Karpas-422 (cell line): ENCODE results near the gene ETV3L. TPM values are rescaled to one million over a fixed set of nuclear protein-coding genes. Genes with fewer than 3 reads are reported as not detected.

ENCODE experiments used
- DNase-seq: peaks from one replicate; pipeline ENCODE4 v3.0.0-alpha.2; 2015
- H2AFZ ChIP-seq: fragments of 200-600 bp; sonication (generic); 2 replicates; pipeline ENCODE4 v1.6.1; 2014; ENCODE audit warnings: antibody characterized with exemption, low read length, mixed read lengths
- H3K27ac ChIP-seq: fragments of 200-600 bp; sonication (generic); 2 replicates; pipeline ENCODE4 v1.5.1; 2014; ENCODE audit warnings: mild to moderate bottlenecking, low read length, moderate library complexity
- H3K27me3 ChIP-seq: fragments of 200-600 bp; sonication (generic); 2 replicates; pipeline ENCODE4 v1.6.1; 2014; ENCODE audit warnings: low read length, mixed read lengths
- H3K36me3 ChIP-seq: fragments of 200-600 bp; sonication (generic); 2 replicates; pipeline ENCODE4 v1.6.1; 2014; ENCODE audit warnings: low read length, mixed read lengths; ENCODE audit not compliant: insufficient read depth
- H3K4me1 ChIP-seq: fragments of 200-600 bp; sonication (generic); 2 replicates; pipeline ENCODE4 v1.6.1; 2014; ENCODE audit warnings: mild to moderate bottlenecking, low read length, mixed read lengths
- H3K4me2 ChIP-seq: fragments of 200-600 bp; sonication (generic); 2 replicates; pipeline ENCODE4 v1.6.1; 2014; ENCODE audit warnings: low read length, low read depth, mild to moderate bottlenecking; ENCODE audit not compliant: poor library complexity, severe bottlenecking
- H3K4me3 ChIP-seq: fragments of 200-600 bp; sonication (generic); 2 replicates; pipeline ENCODE4 v1.5.1; 2014; ENCODE audit warnings: mild to moderate bottlenecking, antibody characterized with exemption, low read length, mixed read lengths
- H3K79me2 ChIP-seq: fragments of 200-600 bp; sonication (generic); 2 replicates; pipeline ENCODE4 v1.6.1; 2014; ENCODE audit warnings: mild to moderate bottlenecking, low read length, mixed read lengths
- H3K9ac ChIP-seq: fragments of 200-600 bp; sonication (generic); 2 replicates; pipeline ENCODE4 v1.6.0; 2014; ENCODE audit warnings: low read length
- H3K9me2 ChIP-seq: fragments of 200-600 bp; sonication (generic), shearing (Covaris generic); replicated peaks from 2 replicates; pipeline ENCODE4 v1.6.0; 2014; ENCODE audit warnings: mild to moderate bottlenecking, low read length, moderate library complexity; ENCODE audit not compliant: insufficient read depth
- H3K9me3 ChIP-seq: fragments of 300-700, 200-600 bp; sonication (generic); 2 replicates; pipeline ENCODE4 v1.6.1; 2014; ENCODE audit warnings: low read length, mixed read lengths
- H4K20me1 ChIP-seq: fragments of 200-600 bp; sonication (generic); 2 replicates; pipeline ENCODE4 v1.6.1; 2014; ENCODE audit warnings: mild to moderate bottlenecking, antibody characterized with exemption, low read length, low read depth; ENCODE audit not compliant: insufficient read depth
- total RNA-seq: library from RNA; depleted of rRNA; stranded (reverse); fragments of >200 nt; shearing (Covaris generic); gene quantifications from 2 replicates; pipeline ENCODE4 v1.2.3, GENCODE V29; 2014; ENCODE audit warnings: low replicate concordance; rRNA removed

The ETV3L gene
- not detected in 2 replicates for total RNA-seq

- Histone ChIP-seq H3K36me3 (no peaks in the 10 kb centered on the region), H3K4me2 (no peak within 1 kb of the TSS), H2AFZ (no peak within 1 kb of the TSS), H3K4me1 (no peaks in the 10 kb centered on the region), H3K4me3 (no peak within 1 kb of the TSS), H3K9me3 (no peaks in the 10 kb centered on the region), H3K27ac (no peak within 1 kb of the TSS), H3K9ac (no peak within 1 kb of the TSS), H3K79me2 (no peaks in the 10 kb centered on the region), H4K20me1 (no peaks in the 10 kb centered on the region), H3K9me2 (no peaks in the 10 kb centered on the region), H3K27me3 (no peaks in the 10 kb centered on the region)
- no peak for DNase-seq
Observed at GRCh38 chr1:157099633-157100009, at the start of gene ETV3L. ETV3L (minus strand) TSS chr1:157099808; CDS start chr1:157099523, 285 bp downstream.

GRCh38 chr1:157147906-157148700, 48.5 kb upstream of the ETV3L start:
- Histone ChIP-seq H3K4me1 (peaks cover 7% of the 10 kb centered on the region), H3K9me2 (no peaks in the 10 kb centered on the region), H3K36me3 (no peaks in the 10 kb centered on the region), H4K20me1 (no peaks in the 10 kb centered on the region), H3K9ac (no peak overlapping the region), H3K4me2 (no peak overlapping the region), H3K9me3 (no peaks in the 10 kb centered on the region), H3K4me3 (no peak overlapping the region), H3K79me2 (no peaks in the 10 kb centered on the region), H3K27ac (no peak overlapping the region), H3K27me3 (no peaks in the 10 kb centered on the region), H2AFZ (peak overlapping the region; percentile 92)
- no peak for DNase-seq

GRCh38 chr1:157147037-157147436, 47.4 kb upstream of the ETV3L start:
- no peak overlapping the region for H2AFZ ChIP-seq
- H3K27ac ChIP-seq = no peak overlapping the region
- H3K4me3 ChIP-seq = no peak overlapping the region
- DNase-seq = no peak
- H3K27me3 ChIP-seq = no peaks in the 10 kb centered on the region
- H3K9ac ChIP-seq = no peak overlapping the region
- H4K20me1 ChIP-seq = no peaks in the 10 kb centered on the region
- H3K36me3 ChIP-seq = no peaks in the 10 kb centered on the region
- H3K79me2 ChIP-seq = no peaks in the 10 kb centered on the region
- no peaks in the 10 kb centered on the region for H3K9me3 ChIP-seq
- no peaks in the 10 kb centered on the region for H3K9me2 ChIP-seq
- H3K4me2 ChIP-seq = no peak overlapping the region
- H3K4me1 ChIP-seq = peaks cover 7% of the 10 kb centered on the region

GRCh38 chr1:157146244-157146643, 46.6 kb upstream of the ETV3L start:
- DNase-seq = no peak
- Histone ChIP-seq H3K79me2 (no peaks in the 10 kb centered on the region), H3K9ac (no peak overlapping the region), H3K27me3 (no peaks in the 10 kb centered on the region), H3K27ac (no peak overlapping the region), H3K9me3 (no peaks in the 10 kb centered on the region), H3K36me3 (no peaks in the 10 kb centered on the region), H4K20me1 (no peaks in the 10 kb centered on the region), H3K4me2 (no peak overlapping the region), H3K9me2 (no peaks in the 10 kb centered on the region), H3K4me3 (no peak overlapping the region), H3K4me1 (peaks cover 7% of the 10 kb centered on the region), H2AFZ (no peak overlapping the region)

GRCh38 chr1:157145076-157145475, 45.5 kb upstream of the ETV3L start:
- no peaks in the 10 kb centered on the region for H3K79me2 ChIP-seq
- H3K4me1 ChIP-seq = peaks cover 7% of the 10 kb centered on the region
- H3K9ac ChIP-seq = no peak overlapping the region
- no peaks in the 10 kb centered on the region for H4K20me1 ChIP-seq
- H3K9me2 ChIP-seq = no peaks in the 10 kb centered on the region
- DNase-seq = no peak
- no peaks in the 10 kb centered on the region for H3K9me3 ChIP-seq
- no peak overlapping the region for H3K27ac ChIP-seq
- no peak overlapping the region for H3K4me2 ChIP-seq
- H3K27me3 ChIP-seq = no peaks in the 10 kb centered on the region
- H3K36me3 ChIP-seq = no peaks in the 10 kb centered on the region
- H3K4me3 ChIP-seq = no peak overlapping the region
- H2AFZ ChIP-seq = no peak overlapping the region

- no peak overlapping the region for H3K4me3 ChIP-seq
Observed at GRCh38 chr1:157144509-157144908, 44.9 kb upstream of the ETV3L start.

GRCh38 chr1:157142765-157143423, 43.3 kb upstream of the ETV3L start:
- Histone ChIP-seq H3K4me3 (no peak overlapping the region), H2AFZ (no peak overlapping the region), H3K27ac (no peak overlapping the region), H4K20me1 (no peaks in the 10 kb centered on the region), H3K79me2 (no peaks in the 10 kb centered on the region), H3K9me3 (no peaks in the 10 kb centered on the region), H3K9ac (no peak overlapping the region), H3K36me3 (no peaks in the 10 kb centered on the region), H3K4me1 (peaks cover 8% of the 10 kb centered on the region), H3K9me2 (no peaks in the 10 kb centered on the region), H3K4me2 (no peak overlapping the region), H3K27me3 (no peaks in the 10 kb centered on the region)
- DNase-seq = no peak

More at GRCh38 chr1:157144509-157144908, 44.9 kb upstream of the ETV3L start:
- Histone ChIP-seq H3K27me3 (no peaks in the 10 kb centered on the region), H3K79me2 (no peaks in the 10 kb centered on the region), H3K4me2 (no peak overlapping the region), H3K9me3 (no peaks in the 10 kb centered on the region), H3K9ac (no peak overlapping the region), H3K36me3 (no peaks in the 10 kb centered on the region), H4K20me1 (no peaks in the 10 kb centered on the region), H3K9me2 (no peaks in the 10 kb centered on the region), H3K27ac (no peak overlapping the region), H2AFZ (no peak overlapping the region), H3K4me1 (peaks cover 7% of the 10 kb centered on the region)
- DNase-seq = no peak

- Histone ChIP-seq H3K9me2 (no peaks in the 10 kb centered on the region), H3K27ac (no peak overlapping the region), H3K27me3 (no peaks in the 10 kb centered on the region), H3K9me3 (no peaks in the 10 kb centered on the region), H2AFZ (no peak overlapping the region), H3K36me3 (no peaks in the 10 kb centered on the region), H4K20me1 (peaks cover under 1% of the 10 kb centered on the region; the same call in 1 of the 2 replicates), H3K9ac (no peak overlapping the region), H3K4me2 (no peak overlapping the region), H3K4me1 (peaks cover 8% of the 10 kb centered on the region), H3K79me2 (peaks cover 6% of the 10 kb centered on the region), H3K4me3 (no peak overlapping the region)
- no peak for DNase-seq
Observed at GRCh38 chr1:157142201-157142600, 42.6 kb upstream of the ETV3L start.
